ENCODE results near the gene DKC1.

Gene DKC1

DNA sequence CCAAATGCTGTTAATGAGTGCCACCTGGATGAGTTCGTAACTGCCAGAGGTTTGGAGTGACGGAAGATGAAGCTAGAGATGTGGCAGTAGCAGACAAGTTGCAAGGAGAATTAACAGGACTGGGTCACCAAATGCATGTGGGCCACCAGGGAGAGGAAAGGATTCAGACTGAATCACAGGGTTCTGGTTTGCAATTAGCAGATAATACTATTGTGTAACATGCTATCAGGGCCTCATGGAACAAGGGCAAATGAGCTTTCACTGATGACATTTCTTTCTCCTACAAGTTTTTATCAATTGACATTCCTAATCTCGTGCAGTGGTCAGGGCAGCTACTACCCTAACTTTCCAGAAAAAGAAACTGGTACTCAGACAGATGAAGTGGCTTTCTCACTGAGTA is 33.2 kb upstream of the DKC1 start:
- no peak for DNase-seq (ENCODE audit: low read depth)
- no peak overlapping the region for H3K4me3 ChIP-seq (ENCODE audit: control insufficient read depth, low read depth, low read length)
- TF ChIP-seq, protein P1, sequence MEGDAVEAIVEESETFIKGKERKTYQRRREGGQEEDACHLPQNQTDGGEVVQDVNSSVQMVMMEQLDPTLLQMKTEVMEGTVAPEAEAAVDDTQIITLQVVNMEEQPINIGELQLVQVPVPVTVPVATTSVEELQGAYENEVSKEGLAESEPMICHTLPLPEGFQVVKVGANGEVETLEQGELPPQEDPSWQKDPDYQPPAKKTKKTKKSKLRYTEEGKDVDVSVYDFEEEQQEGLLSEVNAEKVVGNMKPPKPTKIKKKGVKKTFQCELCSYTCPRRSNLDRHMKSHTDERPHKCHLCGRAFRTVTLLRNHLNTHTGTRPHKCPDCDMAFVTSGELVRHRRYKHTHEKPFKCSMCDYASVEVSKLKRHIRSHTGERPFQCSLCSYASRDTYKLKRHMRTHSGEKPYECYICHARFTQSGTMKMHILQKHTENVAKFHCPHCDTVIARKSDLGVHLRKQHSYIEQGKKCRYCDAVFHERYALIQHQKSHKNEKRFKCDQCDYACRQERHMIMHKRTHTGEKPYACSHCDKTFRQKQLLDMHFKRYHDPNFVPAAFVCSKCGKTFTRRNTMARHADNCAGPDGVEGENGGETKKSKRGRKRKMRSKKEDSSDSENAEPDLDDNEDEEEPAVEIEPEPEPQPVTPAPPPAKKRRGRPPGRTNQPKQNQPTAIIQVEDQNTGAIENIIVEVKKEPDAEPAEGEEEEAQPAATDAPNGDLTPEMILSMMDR (IDR thresholded peaks at IDR 0.05; ENCODE audit: control insufficient read depth, insufficient read depth, low read depth, low read length, missing control alignments), result no peak

DNA sequence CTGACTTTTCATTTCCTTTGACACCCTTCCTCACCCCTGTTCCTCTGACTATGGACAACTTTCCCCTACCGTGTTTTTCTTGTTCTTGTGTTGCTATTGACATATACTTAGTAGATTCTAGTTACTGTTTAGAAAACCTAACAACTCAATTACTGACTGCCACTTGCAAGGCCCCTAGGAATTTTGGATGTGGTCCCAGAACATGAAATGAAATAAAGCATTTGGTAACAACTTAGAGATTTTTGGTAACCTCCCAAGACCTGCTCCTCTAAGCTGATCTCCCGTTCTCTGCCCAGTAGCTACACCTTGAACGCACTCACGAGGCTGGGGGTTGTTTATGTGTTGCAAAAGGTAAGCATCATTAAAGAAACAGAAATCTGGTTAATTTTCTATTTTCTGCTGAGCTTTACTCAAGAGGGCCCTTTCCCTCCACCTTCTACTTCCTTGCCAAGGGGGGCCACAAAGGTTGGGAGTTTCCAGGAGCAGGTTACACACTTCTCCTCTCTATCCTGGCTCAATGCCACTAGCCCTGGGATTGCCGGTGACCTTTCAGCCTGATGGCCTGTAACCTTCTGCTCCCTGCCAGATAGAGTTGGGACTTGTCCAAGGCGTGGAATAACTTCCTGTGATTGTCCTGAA is 32.3 kb upstream of the DKC1 start:
- TF ChIP-seq, protein P1 (IDR thresholded peaks at IDR 0.05; ENCODE audit: control insufficient read depth, insufficient read depth, low read depth, low read length, missing control alignments), result no peak
- DNase-seq (ENCODE audit: low read depth), result no peak
- no peak overlapping the region for H3K4me3 ChIP-seq (ENCODE audit: control insufficient read depth, low read depth, low read length)

DNA sequence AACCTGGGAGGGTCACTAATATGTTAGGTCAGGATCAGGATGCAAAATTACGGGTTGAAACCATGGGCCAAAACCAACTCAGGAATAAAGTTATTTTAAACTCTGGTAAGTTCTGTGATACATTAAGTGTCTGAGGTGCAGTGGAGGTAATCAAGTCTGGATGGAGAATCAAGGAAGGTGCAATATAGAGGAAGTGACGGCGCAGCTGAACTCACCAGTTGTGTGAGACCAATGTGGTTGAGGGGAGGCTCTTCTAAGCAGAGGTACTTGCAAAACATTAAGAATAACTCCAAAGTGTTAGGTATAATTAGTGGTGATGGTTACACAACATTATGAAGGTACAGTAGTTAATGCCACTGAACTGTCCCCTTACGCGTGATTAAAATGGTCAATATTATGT is 31.5 kb upstream of the DKC1 start:
- no peak for DNase-seq (ENCODE audit: low read depth)
- TF ChIP-seq, protein P1 (IDR thresholded peaks at IDR 0.05; ENCODE audit: control insufficient read depth, insufficient read depth, low read depth, low read length, missing control alignments), result no peak
- no peak overlapping the region for H3K4me3 ChIP-seq (ENCODE audit: control insufficient read depth, low read depth, low read length)

DNA sequence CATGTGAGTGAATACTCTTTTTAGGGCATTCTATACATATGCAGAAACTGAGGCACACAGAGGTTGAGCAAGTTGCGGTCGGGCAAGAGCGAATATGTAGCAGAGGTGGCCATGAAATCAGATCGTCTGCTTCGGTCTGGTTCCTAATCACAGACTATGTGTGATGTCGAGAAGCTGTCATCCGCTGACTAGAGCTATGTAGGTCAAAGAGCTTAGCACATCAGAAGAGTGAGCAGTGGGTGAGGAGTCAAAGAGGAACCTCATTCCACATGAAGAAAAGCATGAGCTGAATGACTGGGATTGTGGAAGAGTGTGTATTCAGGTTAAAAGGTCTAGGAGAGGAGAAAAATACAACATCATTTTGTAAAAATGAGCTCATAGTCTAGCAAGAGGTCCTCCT is 30.8 kb upstream of the DKC1 start:
- DNase-seq (ENCODE audit: low read depth), result no peak
- TF ChIP-seq, protein P1 (IDR thresholded peaks at IDR 0.05; ENCODE audit: control insufficient read depth, insufficient read depth, low read depth, low read length, missing control alignments), result no peak
- no peak overlapping the region for H3K4me3 ChIP-seq (ENCODE audit: control insufficient read depth, low read depth, low read length)

DNA sequence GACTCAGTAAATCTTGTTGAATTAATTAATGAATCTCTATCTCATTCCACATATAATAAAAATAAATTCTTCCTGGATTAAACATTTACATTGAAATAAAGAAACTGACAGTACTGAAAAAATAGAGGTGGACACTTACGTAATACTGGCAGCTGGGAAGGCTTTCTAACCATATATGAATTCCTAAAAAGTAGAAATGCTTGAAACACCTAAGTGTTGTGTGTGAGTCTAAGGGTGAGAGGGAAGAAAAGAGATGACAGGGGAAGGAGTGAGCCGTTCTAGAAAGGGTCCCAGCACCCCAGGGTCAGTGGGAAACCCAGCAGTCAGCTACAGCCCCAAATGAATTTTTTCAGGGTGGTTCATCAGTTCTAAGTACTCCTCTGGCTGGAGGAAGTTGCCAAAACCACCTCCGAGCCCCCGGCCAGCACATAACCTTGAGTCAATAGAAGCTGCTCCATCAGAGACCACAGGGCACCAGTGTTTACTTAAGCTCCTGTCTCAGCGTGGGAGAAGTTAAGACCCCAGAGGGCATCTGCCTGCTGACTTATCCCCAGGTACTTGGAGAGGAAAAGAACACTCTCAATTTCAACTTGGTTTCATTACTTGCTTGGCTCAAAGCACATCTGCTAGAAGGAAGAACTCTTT is 30.1 kb upstream of the DKC1 start:
- no peak for DNase-seq (ENCODE audit: low read depth)
- TF ChIP-seq, protein P1 (IDR thresholded peaks at IDR 0.05; ENCODE audit: control insufficient read depth, insufficient read depth, low read depth, low read length, missing control alignments), result no peak
- H3K4me3 ChIP-seq (ENCODE audit: control insufficient read depth, low read depth, low read length), result no peak overlapping the region

DNA sequence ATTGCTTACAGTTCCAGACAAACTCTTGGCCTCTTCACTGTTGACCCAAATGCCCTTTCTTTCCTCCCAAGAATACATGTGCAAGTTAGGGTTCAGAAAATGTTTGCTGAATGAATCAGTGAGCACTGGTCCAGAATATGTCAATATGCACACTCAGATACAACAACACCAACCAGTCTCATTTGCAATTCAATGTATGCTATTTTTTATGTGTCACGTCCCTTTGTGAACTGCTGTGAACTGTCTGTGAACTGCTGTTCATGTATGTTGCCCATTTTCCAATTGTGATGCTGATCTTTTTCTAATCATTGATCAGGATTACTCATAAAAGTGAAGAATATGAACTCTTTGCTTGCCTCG is 29.6 kb upstream of the DKC1 start:
- H3K4me3 ChIP-seq (ENCODE audit: control insufficient read depth, low read depth, low read length), result no peak overlapping the region
- no peak for DNase-seq (ENCODE audit: low read depth)
- TF ChIP-seq, protein P1 (IDR thresholded peaks at IDR 0.05; ENCODE audit: control insufficient read depth, insufficient read depth, low read depth, low read length, missing control alignments), result no peak
